HepG2 (cell line): Measurements from ENCODE around the gene SULT2B1. TPM values are rescaled to one million over a fixed set of nuclear protein-coding genes. Genes with fewer than 3 reads are reported as not detected.

Source experiments
- ATAC-seq: fragments of 200-7000 bp; cut with Tn5 transposase; 3 replicates; pipeline ENCODE4 v1.9.1; 2020; ENCODE audit warnings: mild to moderate bottlenecking, moderate library complexity
- BruUV-seq: library from RNA; stranded (reverse); fragments of 400-500 nt; replicated peaks from 2 replicates; lab custom pipeline; 2021; lab: Mats Ljungman, UMichigan
- CTCF ChIA-PET: fragments of 300-600 bp; formaldehyde crosslinking; extraction: SDS; loops from one replicate; lab custom pipeline; 2021; ENCODE audit warnings: low total read pairs, inconsistent platforms, low intra/inter-chr PET ratio; lab: Yijun Ruan, JAX
- POLR2A ChIA-PET: fragments of 350-600 bp; sonication (Branson Sonifier 250); formaldehyde crosslinking; loops from one replicate; lab custom pipeline; 2020; ENCODE audit warnings: antibody characterized with exemption, inconsistent platforms; lab: Yijun Ruan, JAX
- DNase-seq: peaks from one replicate; pipeline ENCODE4 v3.0.0-alpha.2; 2015; ENCODE audit warnings: low spot score
- FAIRE-seq: peaks from 3 replicates; lab custom pipeline; 2011; peaks lifted over from hg19 to GRCh38; lab: Jason Lieb, UNC
- H2AFZ ChIP-seq: one replicate; pipeline ENCODE4 v1.6.1; 2011; ENCODE audit warnings: low read length, inconsistent platforms
- H3K27ac ChIP-seq: fragments of 300-600 bp; 3 replicates; pipeline ENCODE4 v1.8.0; 2011; ENCODE audit warnings: mixed run types, mild to moderate bottlenecking, mixed read lengths, low read length, inconsistent platforms; ENCODE audit not compliant: insufficient read depth; ENCODE audit errors: extremely low read length
- H3K27me3 ChIP-seq, 2 experiments: fragments of 200-600 bp in 1 of 2; 2 replicates in 1 of 2; 3 replicates in 1 of 2; pipeline versions ENCODE4 v1.6.0 to v1.8.0; 2011; ENCODE audit warnings: low read length in 2 of 2, mild to moderate bottlenecking in 2 of 2, moderate library complexity in 2 of 2, inconsistent platforms in 1 of 2; ENCODE audit not compliant: insufficient read depth in 2 of 2, control insufficient read depth in 1 of 2
- H3K36me3 ChIP-seq, 2 experiments: fragments of 200-600 bp in 1 of 2; replicated peaks in 1 of 2; 2 replicates in 1 of 2; 3 replicates in 1 of 2; pipeline versions ENCODE4 v1.5.1 to v1.8.0; 2011; ENCODE audit warnings: low read length in 2 of 2, inconsistent platforms in 1 of 2; ENCODE audit not compliant: insufficient read depth in 2 of 2, control insufficient read depth in 1 of 2
- H3K4me1 ChIP-seq: 2 replicates; pipeline ENCODE4 v1.5.1; 2012; ENCODE audit warnings: low read length, inconsistent platforms; ENCODE audit not compliant: insufficient read depth
- H3K4me2 ChIP-seq: 2 replicates; pipeline ENCODE4 v1.6.0; 2011; ENCODE audit warnings: low read depth, low read length, inconsistent platforms
- H3K4me3 ChIP-seq, 3 experiments: fragments of 200-600 bp in 1 of 3; sonication (generic), shearing (Covaris generic) in 1 of 3; replicated peaks in 1 of 3; 2 replicates each; pipeline ENCODE4 v1.5.1; 2011 to 2016; ENCODE audit warnings: low read length in 3 of 3, inconsistent platforms in 2 of 3, low read depth in 2 of 3, mild to moderate bottlenecking in 2 of 3, control low read depth in 1 of 3, mixed read lengths in 1 of 3; ENCODE audit not compliant: insufficient read depth in 1 of 3
- H3K79me2 ChIP-seq: one replicate; pipeline ENCODE4 v1.6.1; 2011; ENCODE audit warnings: low read length, inconsistent platforms; ENCODE audit not compliant: insufficient read depth
- H3K9ac ChIP-seq: 2 replicates; pipeline ENCODE4 v1.6.0; 2011; ENCODE audit warnings: mild to moderate bottlenecking, low read depth, low read length, inconsistent platforms; ENCODE audit not compliant: insufficient read depth
- H3K9me3 ChIP-seq: 2 replicates; pipeline ENCODE4 v1.5.1; 2012; ENCODE audit warnings: mild to moderate bottlenecking, low read length
- H4K20me1 ChIP-seq: 2 replicates; pipeline ENCODE4 v1.6.0; 2011; ENCODE audit warnings: inconsistent platforms, mild to moderate bottlenecking, low read length, moderate library complexity; ENCODE audit not compliant: insufficient read depth
- BRD4 ChIP-seq: sonication (generic); formaldehyde crosslinking; IDR thresholded peaks from 2 replicates; pipeline ENCODE4 v1.4.0; 2020; ENCODE audit warnings: missing genetic modification reagents
- DNMT3B ChIP-seq: conservative IDR thresholded peaks from 2 replicates; pipeline ENCODE4 v1.6.1; 2016; ENCODE audit warnings: missing biosample characterization, control low read depth
- NR2F1 ChIP-seq, 2 experiments: fragments of 450-650 bp in 1 of 2; formaldehyde crosslinking in 1 of 2; IDR thresholded peaks; 2 replicates each; pipeline versions ENCODE4 v1.5.0 to v1.6.1; 2016 to 2020; ENCODE audit warnings: mild to moderate bottlenecking in 1 of 2, missing compliant biosample characterization in 1 of 2, missing genetic modification reagents in 1 of 2, moderate library complexity in 1 of 2
- NR2F6 ChIP-seq, 2 experiments: IDR thresholded peaks; 2 replicates each; pipeline ENCODE4 v1.6.1; 2016; ENCODE audit warnings: antibody characterized with exemption in 1 of 2, mild to moderate bottlenecking in 1 of 2
- ZNF530 ChIP-seq: sonication (generic); formaldehyde crosslinking; IDR thresholded peaks from 2 replicates; pipeline ENCODE4 v1.5.0; 2020; ENCODE audit warnings: low read depth, mild to moderate bottlenecking, missing genetic modification reagents
- WGBS: methylation state at CpG from one replicate; pipeline ENCODE4 v1.1.6; 2017; ENCODE audit warnings: low lambda C conversion rate; 5-methylcytosine and 5-hydroxymethylcytosine counted together
- in situ Hi-C: cut with HindIII; loops from 2 replicates; pipeline ENCODE4 v1.10.0; 2017; ENCODE audit warnings: low pct_unique_long_range_greater_than_20kb; ENCODE audit not compliant: extremely low pct_ligation_motif_present
- intact Hi-C: fragments of 100-400 bp; cut with micrococcal nuclease; formaldehyde crosslinking; loops from one replicate; pipeline ENCODE4 v1.10.0; 2022; ENCODE audit not compliant: unreplicated experiment
- polyA plus RNA-seq, 8 experiments: library from polyadenylated mRNA; depleted of rRNA in 3 of 8; stranded (reverse) in 7 of 8; unstranded in 1 of 8; fragments of >200 nt; fragmentation: Illumina TruSeq in 4 of 8; extraction: Trizol in 4 of 8; gene quantifications; 2 replicates each; pipeline versions ENCODE4 v1.2.1 to v1.2.3, GENCODE V29; 2011 to 2016; ENCODE audit warnings: low read depth in 4 of 8, missing spikeins in 1 of 8, mixed read lengths in 1 of 8; ENCODE audit not compliant: insufficient read depth in 1 of 8
- total RNA-seq, 5 experiments: library from RNA; depleted of rRNA; stranded (reverse); fragments of >200 nt; fragmentation: Illumina TruSeq; extraction: Trizol; gene quantifications; 2 replicates each; pipeline ENCODE4 v1.2.3, GENCODE V29; 2016; ENCODE audit warnings: low read depth in 1 of 5
- TF ChIP-seq, protein P1 (sequence below): sonication (generic); formaldehyde crosslinking; IDR thresholded peaks from 2 replicates; pipeline ENCODE4 v1.8.0; 2022; ENCODE audit warnings: mild to moderate bottlenecking, missing genetic modification reagents, borderline replicate concordance
- TF ChIP-seq, protein P2 (sequence below): sonication (generic); formaldehyde crosslinking; IDR thresholded peaks from 2 replicates; pipeline ENCODE4 v1.5.0; 2020; ENCODE audit warnings: missing genetic modification reagents
- TF ChIP-seq, protein P3 (sequence below): sonication (generic); formaldehyde crosslinking; IDR thresholded peaks from 2 replicates; pipeline ENCODE4 v1.4.0; 2020; ENCODE audit warnings: mild to moderate bottlenecking, missing genetic modification reagents
- TF ChIP-seq, protein P4 (sequence below): sonication (generic); formaldehyde crosslinking; IDR thresholded peaks from 2 replicates; pipeline ENCODE4 v1.9.0; 2021; ENCODE audit warnings: missing genetic modification reagents, borderline replicate concordance

The SULT2B1 gene
- total and polyA plus RNA-seq, 2 of the 13 experiments (the other 11 are each of a cell fraction or from before 2014, with no cell fraction given), result 0.13 TPM; not detected in 1

DNA sequence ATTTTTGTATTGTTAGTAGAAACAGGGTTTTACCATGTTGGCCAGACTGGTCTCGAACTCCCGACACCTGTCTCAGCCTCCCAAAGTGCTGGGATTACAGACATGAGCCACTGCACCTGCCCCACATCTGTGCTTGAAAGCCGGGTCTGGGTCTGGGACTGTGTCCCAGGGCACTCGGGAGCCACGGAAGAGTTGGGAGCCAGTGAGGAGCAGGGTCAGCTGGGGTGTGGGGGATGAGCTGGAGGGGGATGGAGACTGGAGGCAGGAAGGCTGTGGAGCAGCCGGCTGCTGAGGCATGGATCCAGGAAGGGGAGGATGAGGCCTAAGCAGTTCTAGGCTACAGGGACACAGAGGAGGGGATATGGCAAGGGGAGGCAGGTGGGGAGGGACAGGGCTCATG, 43.9 kb downstream of the SULT2B1 start (continued):
- TF ChIP-seq, protein P1, sequence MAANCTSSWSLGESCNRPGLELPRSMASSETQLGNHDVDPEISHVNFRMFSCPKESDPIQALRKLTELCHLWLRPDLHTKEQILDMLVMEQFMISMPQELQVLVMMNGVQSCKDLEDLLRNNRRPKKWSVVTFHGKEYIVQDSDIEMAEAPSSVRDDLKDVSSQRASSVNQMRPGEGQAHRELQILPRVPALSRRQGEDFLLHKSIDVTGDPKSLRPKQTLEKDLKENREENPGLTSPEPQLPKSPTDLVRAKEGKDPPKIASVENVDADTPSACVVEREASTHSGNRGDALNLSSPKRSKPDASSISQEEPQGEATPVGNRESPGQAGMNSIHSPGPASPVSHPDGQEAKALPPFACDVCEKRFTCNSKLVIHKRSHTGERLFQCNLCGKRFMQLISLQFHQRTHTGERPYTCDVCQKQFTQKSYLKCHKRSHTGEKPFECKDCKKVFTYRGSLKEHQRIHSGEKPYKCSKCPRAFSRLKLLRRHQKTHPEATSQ (CRISPR knock-in tag), result no peak
- TF ChIP-seq, protein P2, sequence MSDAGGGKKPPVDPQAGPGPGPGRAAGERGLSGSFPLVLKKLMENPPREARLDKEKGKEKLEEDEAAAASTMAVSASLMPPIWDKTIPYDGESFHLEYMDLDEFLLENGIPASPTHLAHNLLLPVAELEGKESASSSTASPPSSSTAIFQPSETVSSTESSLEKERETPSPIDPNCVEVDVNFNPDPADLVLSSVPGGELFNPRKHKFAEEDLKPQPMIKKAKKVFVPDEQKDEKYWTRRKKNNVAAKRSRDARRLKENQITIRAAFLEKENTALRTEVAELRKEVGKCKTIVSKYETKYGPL, result no peak
- TF ChIP-seq, protein P3, sequence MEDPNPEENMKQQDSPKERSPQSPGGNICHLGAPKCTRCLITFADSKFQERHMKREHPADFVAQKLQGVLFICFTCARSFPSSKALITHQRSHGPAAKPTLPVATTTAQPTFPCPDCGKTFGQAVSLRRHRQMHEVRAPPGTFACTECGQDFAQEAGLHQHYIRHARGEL, result no peak
- no peak for TF ChIP-seq DNMT3B (CRISPR knock-in tag)
- TF ChIP-seq BRD4 (CRISPR knock-in tag), result no peak
- TF ChIP-seq, protein P4, sequence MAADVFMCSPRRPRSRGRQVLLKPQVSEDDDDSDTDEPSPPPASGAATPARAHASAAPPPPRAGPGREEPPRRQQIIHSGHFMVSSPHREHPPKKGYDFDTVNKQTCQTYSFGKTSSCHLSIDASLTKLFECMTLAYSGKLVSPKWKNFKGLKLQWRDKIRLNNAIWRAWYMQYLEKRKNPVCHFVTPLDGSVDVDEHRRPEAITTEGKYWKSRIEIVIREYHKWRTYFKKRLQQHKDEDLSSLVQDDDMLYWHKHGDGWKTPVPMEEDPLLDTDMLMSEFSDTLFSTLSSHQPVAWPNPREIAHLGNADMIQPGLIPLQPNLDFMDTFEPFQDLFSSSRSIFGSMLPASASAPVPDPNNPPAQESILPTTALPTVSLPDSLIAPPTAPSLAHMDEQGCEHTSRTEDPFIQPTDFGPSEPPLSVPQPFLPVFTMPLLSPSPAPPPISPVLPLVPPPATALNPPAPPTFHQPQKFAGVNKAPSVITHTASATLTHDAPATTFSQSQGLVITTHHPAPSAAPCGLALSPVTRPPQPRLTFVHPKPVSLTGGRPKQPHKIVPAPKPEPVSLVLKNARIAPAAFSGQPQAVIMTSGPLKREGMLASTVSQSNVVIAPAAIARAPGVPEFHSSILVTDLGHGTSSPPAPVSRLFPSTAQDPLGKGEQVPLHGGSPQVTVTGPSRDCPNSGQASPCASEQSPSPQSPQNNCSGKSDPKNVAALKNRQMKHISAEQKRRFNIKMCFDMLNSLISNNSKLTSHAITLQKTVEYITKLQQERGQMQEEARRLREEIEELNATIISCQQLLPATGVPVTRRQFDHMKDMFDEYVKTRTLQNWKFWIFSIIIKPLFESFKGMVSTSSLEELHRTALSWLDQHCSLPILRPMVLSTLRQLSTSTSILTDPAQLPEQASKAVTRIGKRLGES, result no peak
- TF ChIP-seq, all 625 proteins: peak for 0

DNA sequence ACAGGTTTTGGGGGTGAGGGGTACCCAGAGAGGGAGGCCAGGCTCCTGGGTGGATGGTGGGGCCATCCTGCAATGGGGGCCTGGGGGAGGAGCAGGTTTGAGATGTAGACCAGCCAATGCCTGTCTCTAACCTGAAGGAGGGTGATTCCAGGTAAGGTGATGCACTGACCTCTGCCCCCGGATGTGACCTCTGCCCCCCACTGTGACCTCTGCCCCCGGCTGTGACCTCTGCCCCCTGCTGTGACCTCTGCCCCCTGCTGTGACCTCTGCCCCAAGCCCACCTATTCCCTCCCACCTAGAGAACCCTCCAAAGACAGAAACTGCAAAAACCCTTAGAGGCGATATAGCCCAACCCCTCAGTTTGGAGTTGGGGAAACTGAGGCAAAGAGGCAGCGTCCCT, 44.3 kb downstream of the SULT2B1 start:
- intact Hi-C loops (no loop called here), in situ Hi-C loops (no loop called here)
- Histone ChIP-seq H3K9me3 (no peaks in the 10 kb centered on the region), H3K9ac (no peak overlapping the region), H3K27ac (no peak overlapping the region), H3K4me3 (no peak overlapping the region), H3K4me1 (peaks cover 11% of the 10 kb centered on the region; the same call in 1 of the 2 replicates), H2AFZ (no peak overlapping the region), H3K79me2 (no peaks in the 10 kb centered on the region), H4K20me1 (no peaks in the 10 kb centered on the region), H3K4me2 (no peak overlapping the region), H3K36me3 (no peaks in the 10 kb centered on the region), H3K27me3 (peaks cover 0 to 12% of the 10 kb centered on the region in 2 experiments; a peak in 3 of 5 replicates)
- FAIRE-seq, result no peak
- ChIA-PET POLR2A (no interaction called here), CTCF (no interaction called here)
- ATAC-seq, result no peak
- peak in 1 of 2 experiments; percentile 47; a peak in 1 of 4 replicates for TF ChIP-seq NR2F1 (CRISPR knock-in tag; IDR thresholded peaks at IDR 0.05)
- no peak for TF ChIP-seq ZNF530
- TF ChIP-seq NR2F6 (IDR thresholded peaks at IDR 0.05), result peak; percentile 25; the same call in 1 of the 2 replicates
- TF ChIP-seq NR2F6 (CRISPR knock-in tag; IDR thresholded peaks at IDR 0.05), result no peak
- WGBS, result 75% methylated on average over 2 of the region's 4 CpGs
- no peak for DNase-seq
- no TSS peak for BruUV-seq
